GM18868 (cell line): ENCODE measurements around the gene STK32C.

Source experiments
- ATAC-seq: cut with Tn5 transposase; IDR thresholded peaks from one replicate; pipeline ENCODE4 v1.9.1; 2021; ENCODE audit warnings: mild to moderate bottlenecking, moderate library complexity; ENCODE audit not compliant: unreplicated experiment

Gene STK32C

DNA sequence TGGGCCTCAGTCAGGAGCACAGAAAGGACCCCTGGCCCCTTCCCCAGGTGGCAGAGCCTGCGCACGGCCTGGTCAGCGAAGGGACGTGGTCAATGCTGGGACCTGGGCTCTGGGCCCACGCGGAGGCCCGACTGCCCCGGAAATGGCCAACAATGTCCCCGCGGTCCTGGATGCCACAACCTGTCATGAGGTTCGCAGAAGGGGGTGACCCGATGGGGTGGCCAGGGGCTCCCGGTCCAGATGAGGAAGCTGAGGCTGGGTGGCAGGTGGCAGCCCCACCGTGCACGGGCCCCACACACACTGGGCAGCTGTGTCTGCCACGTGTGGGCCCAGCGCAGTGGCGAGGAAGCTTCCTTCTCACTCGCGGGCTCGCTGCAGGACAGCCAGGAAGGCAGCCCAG, 71.6 kb downstream of the STK32C start:
- no peak for ATAC-seq

DNA sequence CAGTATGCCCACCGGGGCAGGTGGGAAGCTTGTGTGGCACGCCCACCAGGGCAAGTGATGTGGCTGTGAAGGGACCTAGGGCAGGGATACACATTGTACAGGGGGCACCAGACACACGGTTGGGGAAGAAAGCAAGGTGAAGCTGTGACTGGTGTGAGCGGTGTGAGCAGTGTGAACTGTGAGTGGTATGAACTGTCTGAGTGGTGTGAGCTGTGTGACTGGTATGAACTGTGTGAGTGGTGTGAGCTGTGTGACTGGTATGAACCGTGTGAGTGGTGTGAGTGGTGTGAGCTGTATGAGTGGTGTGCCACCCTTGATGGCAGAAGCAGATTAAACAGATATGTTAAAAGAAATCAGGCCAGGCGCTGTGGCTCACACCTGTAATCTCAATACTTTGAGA, 72.9 kb downstream of the STK32C start:
- no peak for ATAC-seq

DNA sequence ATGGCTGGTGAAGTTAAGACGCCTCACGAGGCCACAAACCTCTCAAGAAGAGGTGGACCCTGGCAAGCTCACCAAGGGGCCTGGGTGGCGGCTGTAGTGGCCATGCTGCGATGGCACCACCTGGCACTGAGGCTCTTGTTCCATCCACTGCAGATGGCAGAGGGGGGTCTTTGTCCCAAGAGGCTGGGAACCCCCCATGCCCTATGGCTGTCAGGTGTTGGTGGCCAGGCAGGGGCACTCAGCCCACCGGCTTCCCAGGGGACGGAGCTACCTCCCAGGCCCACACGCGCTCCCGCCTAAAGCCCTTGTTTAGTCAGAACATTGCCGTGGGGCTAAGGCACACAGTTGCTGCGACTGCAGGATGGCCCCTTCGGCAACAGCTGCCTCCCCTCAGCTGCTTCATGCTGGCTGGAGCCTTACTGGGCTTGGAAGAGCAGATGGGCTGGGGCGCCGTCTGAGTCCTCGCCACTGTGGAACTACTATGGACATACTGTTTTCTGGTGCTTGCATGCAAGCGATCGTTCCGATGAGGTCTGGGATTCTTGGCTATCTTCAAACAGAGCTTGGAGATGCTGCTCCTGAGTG, 74.2 kb downstream of the STK32C start:
- no peak for ATAC-seq

DNA sequence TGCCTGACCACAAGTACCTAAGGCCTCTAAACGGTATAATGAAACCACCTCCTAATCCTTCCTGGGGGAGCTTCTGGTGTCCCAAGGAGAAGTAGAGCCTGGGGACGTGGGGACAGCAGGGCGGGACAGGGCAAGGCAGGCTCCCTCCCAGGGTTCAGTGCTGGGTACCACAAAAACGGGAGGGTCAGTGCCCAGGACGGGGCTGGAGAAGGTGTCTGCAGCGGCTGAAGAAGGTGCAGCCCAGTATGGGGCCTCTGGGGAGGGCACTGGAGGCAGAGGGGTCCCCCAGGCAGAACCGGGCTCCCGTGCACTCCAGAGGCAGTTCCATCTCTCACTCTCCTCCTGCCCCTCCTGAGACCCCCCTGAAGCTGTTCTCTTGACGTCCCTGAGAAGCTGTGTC, 74.8 kb downstream of the STK32C start:
- ATAC-seq = no peak

DNA sequence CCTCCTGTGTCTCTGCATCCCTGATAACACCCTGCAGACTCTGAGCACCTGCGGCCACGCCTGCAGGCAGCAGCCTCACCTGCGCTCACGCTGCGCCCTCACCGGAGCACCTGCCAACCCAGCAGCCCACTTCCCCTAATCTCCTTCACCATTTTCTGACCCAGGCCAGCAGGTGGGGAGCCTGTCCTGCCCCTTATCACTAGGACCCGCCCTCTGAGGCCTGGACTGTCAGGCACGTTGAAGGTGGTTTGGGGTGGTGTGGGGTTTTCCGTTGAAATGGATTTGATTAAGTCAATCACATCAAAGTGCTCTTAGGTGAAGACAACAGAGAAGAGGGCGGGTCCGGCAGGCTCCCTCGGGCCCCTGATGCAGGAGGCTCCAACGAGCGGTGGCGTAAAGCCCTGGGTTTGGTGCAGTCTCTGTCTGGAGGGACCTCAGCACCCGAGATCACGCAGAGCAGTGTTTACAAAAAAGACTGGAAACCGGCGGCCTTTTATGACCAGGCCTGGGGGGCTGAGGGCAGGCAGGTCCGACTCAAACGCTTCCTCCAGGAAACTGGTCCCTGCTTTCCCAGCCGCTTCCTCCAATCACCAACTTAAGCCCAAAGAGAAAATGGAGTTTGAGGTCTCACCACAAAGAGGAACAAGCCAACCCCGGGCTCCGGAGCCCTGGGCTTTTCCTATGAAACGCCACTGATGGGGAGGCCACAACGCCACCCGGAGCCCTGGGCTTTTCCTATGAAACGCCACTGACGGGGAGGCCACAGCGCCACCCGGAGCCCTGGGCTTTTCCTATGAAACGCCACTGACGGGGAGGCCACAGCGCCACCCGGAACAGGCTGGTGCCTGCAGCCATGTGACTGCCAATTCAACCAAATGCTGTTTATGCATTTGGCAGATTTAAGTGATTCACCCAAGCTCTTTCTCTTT, 75.5 kb downstream of the STK32C start:
- no peak for ATAC-seq

DNA sequence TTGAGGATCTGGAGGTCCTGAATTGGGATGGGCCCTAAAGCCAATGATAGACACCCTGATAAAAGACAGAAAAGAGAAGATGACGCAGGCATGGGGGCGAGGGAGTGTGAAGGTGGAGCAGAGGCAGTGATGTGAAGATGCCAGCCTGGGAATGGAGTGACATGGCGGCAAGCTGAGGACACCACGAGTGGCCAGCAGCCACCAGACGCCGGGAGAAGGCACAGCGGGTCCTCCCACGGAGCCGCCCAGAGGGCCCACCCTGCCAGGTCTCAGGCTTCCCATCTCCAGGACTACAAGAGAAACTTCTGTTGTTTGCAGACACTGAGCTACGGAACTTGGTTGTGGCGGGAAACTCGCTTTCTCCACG, 76.1 kb downstream of the STK32C start:
- ATAC-seq = no peak

DNA sequence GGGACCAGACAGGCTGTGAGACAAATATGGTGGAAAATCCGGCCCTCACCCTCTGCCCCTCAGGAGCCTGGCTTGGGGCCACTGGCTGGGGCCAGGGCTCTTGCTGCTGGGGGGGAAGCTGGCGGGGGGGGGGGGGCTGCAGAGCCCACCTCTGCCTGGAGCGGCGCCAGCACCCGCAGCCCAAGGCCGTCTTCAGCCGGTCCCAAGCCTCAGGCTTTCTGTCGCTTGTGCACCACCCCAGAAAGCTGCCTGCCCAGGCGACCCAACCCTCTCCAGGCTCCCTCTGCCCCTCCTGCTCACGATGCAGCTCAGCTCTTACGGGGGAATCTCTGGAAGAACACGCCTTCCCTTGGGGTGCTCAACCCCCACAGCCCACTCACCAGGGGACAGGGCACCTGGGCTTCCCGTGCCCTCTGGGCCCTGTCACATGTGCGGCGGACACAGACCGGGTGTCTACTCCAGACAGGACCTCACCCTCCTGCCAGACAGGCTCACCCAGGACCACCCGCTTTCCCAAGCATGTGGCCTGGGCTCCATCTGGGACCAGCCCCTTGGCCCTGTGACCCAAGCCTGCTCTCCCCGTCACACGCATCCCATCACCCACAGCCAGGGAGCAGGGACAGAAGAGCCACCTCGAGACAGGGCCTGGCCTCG, 77.1 kb downstream of the STK32C start:
- no peak for ATAC-seq

DNA sequence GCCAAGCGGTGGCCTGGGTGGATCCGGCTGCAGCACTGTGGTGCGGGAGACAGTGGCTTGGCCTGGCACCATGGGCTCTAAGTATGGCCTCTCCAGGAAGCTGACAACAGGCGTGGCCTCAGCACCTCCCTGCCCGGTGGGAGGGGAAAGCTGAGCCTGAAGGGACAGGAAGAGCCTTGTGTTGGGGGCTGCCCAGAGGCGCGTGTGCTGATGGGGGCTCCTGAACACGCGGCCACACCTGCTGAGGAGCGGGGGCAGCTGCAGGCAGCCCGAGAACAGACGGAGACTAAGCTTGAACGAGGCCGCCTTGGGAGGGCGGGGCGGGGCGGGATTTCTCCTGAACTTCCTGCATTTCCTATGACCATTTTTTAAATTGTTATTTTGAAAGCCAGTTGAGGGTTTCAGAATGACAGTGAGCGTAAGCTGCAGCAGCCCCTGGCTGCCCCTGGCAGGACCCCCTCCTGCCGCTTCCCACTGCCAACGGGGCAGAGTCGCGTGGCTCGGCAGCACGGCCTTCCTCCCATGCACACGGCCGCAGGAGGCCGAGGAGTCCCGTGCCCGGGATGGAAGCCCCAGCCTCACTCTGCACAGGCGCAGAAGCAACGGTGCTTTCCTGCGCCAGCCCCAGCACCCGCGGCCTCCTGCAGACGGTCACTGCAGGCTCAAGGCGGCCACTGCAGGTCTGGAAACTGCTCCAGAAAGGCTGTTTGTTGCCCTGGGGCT, 77.8 kb downstream of the STK32C start:
- ATAC-seq = no peak

DNA sequence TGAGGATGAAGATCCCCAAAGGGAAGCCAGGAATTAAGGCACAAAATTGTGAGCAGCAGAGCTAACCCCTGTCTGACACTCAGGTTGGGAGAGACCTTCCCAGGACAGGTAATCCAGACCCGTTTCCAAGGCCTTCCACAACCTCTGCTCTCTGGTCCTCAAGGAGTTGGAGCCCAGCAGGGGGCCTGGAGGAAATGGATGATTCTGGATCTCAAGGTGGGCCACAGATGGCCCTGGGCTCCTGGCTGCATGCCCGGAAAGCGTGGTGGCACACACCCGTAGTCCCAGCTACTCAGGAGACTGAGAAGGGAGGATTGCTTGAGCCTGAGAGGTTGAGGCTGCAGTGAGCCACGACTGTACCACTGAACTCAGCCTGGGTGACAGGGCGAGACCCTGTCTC, 78.7 kb downstream of the STK32C start:
- ATAC-seq = no peak

DNA sequence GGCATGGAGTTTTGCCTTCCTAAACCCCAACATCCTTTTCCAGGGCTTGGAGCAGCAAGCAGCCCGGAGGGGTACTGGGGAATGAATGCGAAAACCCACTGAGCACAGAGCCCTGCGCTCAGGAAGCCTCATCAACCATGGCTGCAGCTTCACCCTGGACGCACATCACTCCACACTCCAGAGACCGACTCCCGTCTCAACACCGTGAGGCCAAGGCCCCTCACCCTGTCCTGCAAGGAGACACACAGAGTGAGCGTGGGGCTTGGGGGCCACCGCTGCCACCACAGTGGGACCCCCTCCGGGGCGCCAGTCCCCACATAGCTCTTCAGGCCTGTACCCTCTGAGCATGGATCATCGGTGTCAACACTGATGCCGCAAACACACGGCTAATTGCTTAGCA, 79.1 kb downstream of the STK32C start:
- no peak for ATAC-seq

DNA sequence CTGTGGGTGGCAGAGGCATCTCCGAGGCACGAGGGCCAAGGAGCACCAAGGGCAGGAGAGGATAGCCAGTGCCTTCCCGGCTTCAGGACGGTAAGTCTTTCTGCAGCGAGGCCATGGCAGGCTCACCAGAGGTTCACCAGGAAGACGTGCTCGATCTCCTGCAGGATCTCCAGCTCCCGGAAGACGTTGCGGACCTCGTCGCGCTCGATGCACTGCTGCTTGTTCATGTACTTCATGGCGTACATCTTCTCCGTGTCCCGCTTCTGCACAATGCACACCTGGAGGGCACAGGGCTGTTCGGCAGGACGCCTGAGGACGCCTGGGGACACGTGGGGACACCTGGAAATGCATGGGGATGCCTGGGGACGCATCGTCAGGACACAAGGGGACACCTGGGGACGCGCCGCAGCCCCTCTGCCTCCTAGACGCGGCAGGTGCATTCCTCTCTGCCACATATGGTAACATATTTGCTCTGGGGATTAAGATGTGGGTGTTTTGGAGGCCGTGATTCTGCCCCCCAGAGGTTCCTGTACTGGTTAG, 79.8 kb downstream of the STK32C start:
- ATAC-seq = no peak

DNA sequence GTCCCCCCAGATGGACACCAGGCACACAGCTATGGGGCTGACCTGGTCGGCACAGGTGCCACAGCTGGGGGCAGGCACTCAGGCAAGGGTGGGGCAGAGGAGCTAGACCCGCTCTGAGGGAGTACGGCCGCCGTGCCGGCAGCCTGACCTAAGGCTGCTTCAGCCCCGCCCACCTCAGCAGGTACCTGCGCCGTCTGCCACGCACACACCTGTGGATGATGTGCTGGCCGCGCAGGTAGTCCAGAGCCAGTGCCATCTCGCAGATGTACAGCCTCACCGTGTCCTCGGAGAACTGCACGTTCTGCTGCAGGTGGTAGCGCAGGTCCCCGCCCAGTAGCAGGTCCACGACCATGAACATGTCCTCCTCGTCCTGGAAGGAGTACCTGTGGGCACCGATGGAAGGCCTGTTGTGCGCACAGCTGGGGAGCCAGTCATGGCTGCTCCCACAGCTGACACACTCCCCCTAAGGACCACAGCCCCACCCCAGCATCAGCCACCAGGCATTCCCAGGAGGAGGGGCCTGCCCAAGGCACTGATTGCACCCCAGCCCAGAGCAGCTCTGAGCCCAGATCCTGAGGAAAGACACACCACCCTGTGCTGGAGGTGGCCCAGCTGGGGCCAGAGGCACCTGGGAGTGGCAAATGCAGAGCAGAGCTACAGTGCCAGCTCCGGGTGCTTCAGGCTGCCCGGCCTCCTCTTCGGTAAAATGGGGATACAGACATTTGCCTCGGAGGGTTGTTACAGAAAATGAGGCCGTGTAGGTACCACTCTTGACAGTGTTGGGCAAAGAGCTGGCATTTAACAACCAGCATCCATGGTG, 81.0 kb downstream of the STK32C start:
- no peak for ATAC-seq

DNA sequence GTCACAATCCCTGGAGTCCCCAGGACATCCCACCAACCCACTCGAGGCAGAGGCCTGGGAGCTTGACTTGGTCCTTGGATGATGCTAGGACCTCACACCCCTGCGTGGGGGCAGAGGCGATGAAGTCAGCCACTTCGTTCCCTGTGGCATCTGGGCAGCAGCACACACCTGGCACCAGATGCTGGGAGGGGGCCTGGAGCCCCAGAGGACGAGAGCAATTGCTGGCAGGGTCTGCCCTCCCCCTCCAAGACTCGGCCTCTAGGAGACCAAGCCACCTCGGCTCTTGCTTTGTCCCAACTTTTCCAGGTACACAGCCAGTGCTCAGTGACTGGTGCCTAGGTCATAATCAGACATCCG, 81.9 kb downstream of the STK32C start:
- ATAC-seq = no peak

DNA sequence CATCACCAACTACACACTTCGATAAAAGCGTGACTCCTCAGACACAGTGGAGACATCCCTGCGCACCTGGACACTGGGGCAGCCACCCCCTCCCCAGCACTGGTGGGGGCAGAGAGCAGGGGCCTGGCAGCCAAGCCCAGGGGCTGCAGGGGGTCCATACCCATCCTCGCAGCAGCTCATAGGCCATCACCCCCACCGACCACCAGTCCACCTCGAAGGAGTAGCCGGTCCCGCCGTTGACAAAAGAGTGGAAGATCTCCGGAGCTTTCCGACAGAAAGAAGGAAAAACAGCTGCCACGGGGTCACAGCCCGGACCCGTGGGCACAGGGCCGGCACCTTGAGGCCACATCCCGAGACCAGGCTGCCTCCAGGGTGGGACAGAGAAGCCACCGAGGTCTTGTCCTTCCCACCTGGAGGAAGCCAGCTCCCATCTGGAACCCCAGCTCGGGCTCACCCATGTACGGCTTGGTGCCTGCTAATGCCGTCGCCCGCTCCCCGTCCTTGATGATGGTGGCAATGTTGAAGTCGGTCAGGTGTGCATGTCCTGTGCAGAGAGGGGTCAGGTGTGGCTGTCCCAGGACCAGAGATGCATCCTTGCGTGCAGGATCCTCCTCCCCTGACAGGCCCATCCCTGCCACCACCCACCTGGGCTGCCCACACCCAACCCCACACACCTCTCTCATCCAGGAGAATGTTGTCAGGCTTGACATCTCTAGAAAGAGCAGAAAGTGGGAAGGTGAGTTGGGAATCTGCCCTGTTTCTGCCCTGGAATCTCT, 82.5 kb downstream of the STK32C start:
- no peak for ATAC-seq

DNA sequence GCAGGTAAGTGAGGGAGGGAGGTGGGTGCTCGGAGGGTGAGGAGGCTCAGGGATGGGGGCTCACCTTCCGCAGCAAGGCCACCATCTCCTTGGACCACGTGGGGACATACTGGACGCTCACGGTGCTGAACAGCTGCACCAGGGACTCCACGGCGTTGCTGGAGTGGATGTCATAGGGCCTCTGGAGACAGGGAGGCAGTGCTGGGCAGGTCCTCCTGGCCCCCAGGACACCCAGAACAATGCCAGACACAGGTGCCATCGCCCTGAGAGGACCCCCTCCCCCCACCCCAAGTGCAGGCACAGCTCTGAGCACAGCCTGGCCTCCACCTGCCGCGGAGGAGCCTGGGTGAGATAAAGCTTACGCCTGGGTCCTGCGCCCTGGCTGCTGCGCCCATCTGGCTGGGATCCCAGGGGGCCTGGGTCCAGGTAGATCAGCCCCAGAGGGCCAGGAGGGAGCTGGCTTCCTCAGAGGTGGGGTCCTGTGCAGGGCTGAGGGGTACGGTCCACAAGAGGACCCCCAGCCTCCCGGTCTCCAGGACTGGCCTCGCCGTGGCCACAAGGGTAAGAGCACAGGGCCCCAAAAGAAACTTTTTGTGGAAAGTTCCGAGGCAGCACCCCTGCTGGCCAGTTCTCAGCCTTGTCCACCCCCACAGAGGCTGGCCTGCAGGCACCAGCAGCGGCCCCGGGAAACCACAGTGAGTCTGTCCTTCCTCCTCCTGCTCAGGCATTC, 83.2 kb downstream of the STK32C start:
- no peak for ATAC-seq

DNA sequence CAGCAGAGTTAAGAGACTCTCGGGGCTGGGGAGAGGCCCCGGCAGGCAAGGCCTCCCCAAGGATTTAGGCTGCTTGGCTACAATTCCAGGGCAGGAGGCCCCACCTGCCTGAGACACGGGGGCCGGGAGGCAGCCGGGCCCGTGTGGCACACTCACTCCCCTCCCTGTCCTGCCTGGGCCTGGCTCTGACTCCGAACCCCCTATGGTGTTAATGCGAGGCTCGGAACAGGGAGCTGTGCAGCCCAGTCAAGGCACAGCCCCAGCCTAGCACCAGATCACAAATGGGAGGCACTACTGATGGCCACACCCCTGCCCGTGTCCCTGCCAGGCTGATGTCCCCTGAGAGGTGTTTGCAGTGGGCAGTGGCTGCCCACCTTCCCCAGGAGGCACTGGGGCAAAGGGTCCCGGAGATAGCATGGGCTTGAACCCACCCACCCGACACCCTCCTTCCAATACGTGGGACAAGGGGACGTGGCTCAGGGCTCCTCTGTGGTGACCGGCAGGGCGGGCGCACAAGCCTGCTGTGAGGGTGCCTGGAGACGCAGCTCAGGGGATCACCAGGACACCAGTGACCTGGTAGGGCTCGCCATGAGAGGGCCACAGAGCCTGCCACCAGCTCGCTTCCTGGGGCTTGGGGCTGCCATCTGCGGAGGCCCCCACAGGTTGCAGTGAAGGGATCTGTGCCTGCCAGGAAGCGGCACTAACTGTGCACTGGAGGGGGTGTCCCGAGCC, 84.0 kb downstream of the STK32C start:
- no peak for ATAC-seq

DNA sequence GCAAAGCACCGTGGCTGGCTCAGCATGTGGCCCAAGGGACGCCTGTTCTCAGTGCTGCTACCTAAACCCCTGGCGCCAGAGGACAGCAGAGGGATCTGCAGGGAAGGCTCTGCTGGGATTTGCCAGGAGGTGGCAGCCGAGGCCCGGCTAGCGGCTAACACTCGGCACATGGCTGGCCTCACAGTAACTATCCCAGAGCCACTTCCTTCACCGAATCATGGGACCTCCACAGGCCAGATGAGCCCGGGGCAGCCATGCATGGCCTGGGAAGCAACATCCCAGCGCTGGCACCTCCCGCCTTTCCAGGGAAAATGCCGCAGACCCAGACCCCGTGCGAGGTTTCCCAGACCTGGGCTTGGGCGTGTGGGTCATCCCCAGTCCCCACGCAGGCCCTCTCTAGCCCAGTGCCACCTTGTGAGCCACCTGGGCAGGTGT, 84.6 kb downstream of the STK32C start:
- ATAC-seq = peak; percentile 97

DNA sequence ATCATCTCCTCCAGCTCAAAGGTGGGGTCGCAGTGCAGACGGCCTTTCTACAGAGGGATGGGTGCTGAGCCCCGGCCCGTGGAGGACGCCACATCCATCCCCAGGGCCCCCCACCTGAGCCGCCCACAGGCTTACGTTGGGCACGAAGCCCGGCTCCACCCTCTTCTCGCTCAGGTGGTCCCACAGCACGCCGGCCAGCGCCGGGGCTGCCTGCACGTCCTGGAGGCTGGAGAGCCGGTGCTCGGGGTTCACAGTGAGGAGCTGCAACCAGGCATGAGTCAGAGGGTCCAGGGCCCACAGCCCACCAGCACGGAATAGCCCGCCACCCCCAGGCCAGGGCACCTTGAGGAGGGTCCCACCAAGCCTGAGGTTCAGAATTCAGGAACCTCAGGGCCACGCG, 85.0 kb downstream of the STK32C start:
- ATAC-seq = no peak
